ENCODE results near the gene CACYBP. TPM values are rescaled to one million over a fixed set of nuclear protein-coding genes. Genes with fewer than 3 reads are reported as not detected.

CACYBP gene
- total RNA-seq, 1 donor from 2014 or later = 77.4 TPM

DNA sequence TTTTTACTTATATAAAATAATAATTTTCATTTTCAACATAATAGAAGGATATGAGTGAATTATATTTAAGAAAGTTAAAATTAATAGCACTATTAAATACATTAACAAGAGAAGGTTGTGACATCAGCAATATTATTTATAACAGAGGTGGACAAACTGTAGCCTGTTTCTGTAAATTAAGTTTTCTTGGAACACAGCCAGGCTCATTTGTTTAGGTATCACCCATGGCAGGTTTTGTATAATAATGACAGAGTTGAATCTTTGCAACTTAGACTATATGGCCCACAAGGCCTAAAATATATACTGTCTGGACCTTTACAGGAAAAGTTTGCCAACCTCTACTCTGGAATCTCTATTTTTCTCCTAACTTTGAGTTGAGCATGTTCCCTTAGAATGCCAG is 42.8 kb upstream of the CACYBP start:
- Histone ChIP-seq H3K4me1 (no peaks in the 10 kb centered on the region), H3K9me3 (no peaks in the 10 kb centered on the region), H3K27ac (no peak overlapping the region), H3K4me3 (no peak overlapping the region), H3K27me3 (no peaks in the 10 kb centered on the region), H3K36me3 (no peaks in the 10 kb centered on the region)
- intact Hi-C loops (cut with DNase I) = no loop called here
- DNase-seq (ENCODE audit: low spot score in 2 of 2) = no peak
- no peak for TF ChIP-seq CTCF (IDR thresholded peaks at IDR 0.05)

DNA sequence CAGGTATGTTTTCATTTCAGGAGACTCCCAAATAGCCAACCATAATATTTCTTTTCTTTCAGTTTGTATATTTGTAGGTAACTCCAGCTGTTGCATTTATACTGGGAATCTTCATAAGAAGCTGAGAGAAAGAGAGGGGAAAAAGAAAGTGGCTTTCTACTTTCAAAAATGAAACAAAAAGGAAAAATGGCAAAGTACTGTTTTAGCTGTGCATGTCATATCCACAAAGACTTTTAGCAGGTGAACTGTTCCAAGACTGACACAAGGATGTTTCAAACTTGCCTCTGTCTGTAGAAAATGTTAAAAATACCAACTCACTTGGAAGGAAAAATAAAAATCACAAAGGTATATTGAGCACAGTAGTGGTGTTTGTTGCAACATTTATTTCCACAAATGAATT is 41.9 kb upstream of the CACYBP start:
- no peak for DNase-seq (ENCODE audit: low spot score in 2 of 2)
- no peak overlapping the region for H3K4me3 ChIP-seq
- no peaks in the 10 kb centered on the region for H3K4me1 ChIP-seq
- no peak overlapping the region for H3K27ac ChIP-seq
- intact Hi-C loops (cut with DNase I) = no loop called here
- H3K27me3 ChIP-seq = no peaks in the 10 kb centered on the region
- H3K36me3 ChIP-seq = no peaks in the 10 kb centered on the region
- H3K9me3 ChIP-seq = no peaks in the 10 kb centered on the region
- no peak for TF ChIP-seq CTCF (IDR thresholded peaks at IDR 0.05)

GRCh38 chr1:174958396-174958795 is 41.4 kb upstream of the CACYBP start:
- no peak for DNase-seq (ENCODE audit: low spot score in 2 of 2)
- H3K4me3 ChIP-seq = no peak overlapping the region
- no peaks in the 10 kb centered on the region for H3K36me3 ChIP-seq
- no peak overlapping the region for H3K27ac ChIP-seq
- no peaks in the 10 kb centered on the region for H3K9me3 ChIP-seq
- intact Hi-C loops (cut with DNase I) = no loop called here
- H3K27me3 ChIP-seq = no peaks in the 10 kb centered on the region
- peaks cover 0 to 2% of the 10 kb centered on the region in 2 donors for H3K4me1 ChIP-seq
- no peak for TF ChIP-seq CTCF (IDR thresholded peaks at IDR 0.05)

DNA sequence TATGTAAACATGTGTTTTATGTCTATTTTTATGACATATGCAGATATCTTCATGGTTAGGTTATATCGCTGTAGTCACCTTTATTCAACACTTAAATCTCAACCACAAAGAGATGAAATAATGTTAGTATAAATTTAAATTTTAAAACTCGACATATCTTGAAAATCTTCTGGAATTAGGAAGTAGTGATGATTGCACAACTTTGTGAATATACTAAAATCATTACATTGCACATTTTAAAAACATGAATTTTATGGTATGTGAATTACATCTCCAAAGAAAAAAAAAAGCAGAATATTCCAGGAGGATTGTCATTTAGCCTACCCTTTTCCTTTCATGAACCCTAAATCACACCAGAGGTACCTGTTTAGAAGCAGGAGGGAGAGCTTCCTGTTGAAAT is 39.4 kb upstream of the CACYBP start:
- H3K4me3 ChIP-seq = no peak overlapping the region
- H3K36me3 ChIP-seq = no peaks in the 10 kb centered on the region
- TF ChIP-seq CTCF (IDR thresholded peaks at IDR 0.05) = no peak
- no peaks in the 10 kb centered on the region for H3K9me3 ChIP-seq
- no peaks in the 10 kb centered on the region for H3K27me3 ChIP-seq
- intact Hi-C loops (cut with DNase I) = no loop called here
- peaks cover 0 to 13% of the 10 kb centered on the region in 2 donors for H3K4me1 ChIP-seq
- no peak overlapping the region for H3K27ac ChIP-seq
- no peak for DNase-seq (ENCODE audit: low spot score in 2 of 2)

- DNase-seq (ENCODE audit: low spot score in 2 of 2) = no peak
- H3K27me3 ChIP-seq = no peaks in the 10 kb centered on the region
- peak overlapping the region; percentile 44 to 70 for H3K27ac ChIP-seq
- H3K36me3 ChIP-seq = no peaks in the 10 kb centered on the region
- H3K4me3 ChIP-seq = no peak overlapping the region
- no peaks in the 10 kb centered on the region for H3K9me3 ChIP-seq
- H3K4me1 ChIP-seq = peaks cover under 1 to 26% of the 10 kb centered on the region in 2 donors
- no peak for TF ChIP-seq CTCF (IDR thresholded peaks at IDR 0.05)
- intact Hi-C loops (cut with DNase I) = no loop called here
Measured at GRCh38 chr1:174963529-174964125, 36.1 kb upstream of the CACYBP start.
